Neural crest cell (in vitro differentiated cells): ENCODE results near the gene EPN2. TPM values are rescaled to one million over a fixed set of nuclear protein-coding genes. Genes with fewer than 3 reads are reported as not detected.
A peak's percentile ranks its signal among the peaks of the same experiment; 100 is the strongest.

Experiments used
- DNase-seq: peaks from one replicate; pipeline ENCODE4 v3.0.0; 2021; ENCODE audit warnings: low read depth, mixed read lengths, low spot score
- H3K27ac Mint-ChIP-seq: one replicate; pipeline ENCODE4 v1.8.0; 2021; ENCODE audit warnings: mild to moderate bottlenecking, mixed read lengths; ENCODE audit not compliant: unreplicated experiment
- H3K27me3 Mint-ChIP-seq: 2 replicates; pipeline ENCODE4 v1.8.0; 2021; ENCODE audit warnings: low read depth, mild to moderate bottlenecking, mixed read lengths
- H3K36me3 Mint-ChIP-seq: 2 replicates; pipeline ENCODE4 v1.8.0; 2021; ENCODE audit warnings: low read depth, mild to moderate bottlenecking, mixed read lengths
- H3K4me1 Mint-ChIP-seq: 2 replicates; pipeline ENCODE4 v1.8.0; 2021; ENCODE audit warnings: mixed read lengths
- H3K4me3 Mint-ChIP-seq: one replicate; pipeline ENCODE4 v1.8.0; 2021; ENCODE audit warnings: mild to moderate bottlenecking, mixed read lengths
- H3K9me3 Mint-ChIP-seq: 2 replicates; pipeline ENCODE4 v1.8.0; 2021; ENCODE audit warnings: mixed read lengths
- CTCF ChIP-seq: fragments of 200-600 bp; sonication (generic); conservative IDR thresholded peaks from 2 replicates; pipeline ENCODE4 v1.5.0; 2021; ENCODE audit warnings: antibody characterized with exemption, mild to moderate bottlenecking
- total RNA-seq: library from RNA; stranded (reverse); gene quantifications from 2 replicates; pipeline ENCODE4 v1.2.1, GENCODE V29; 2021

The EPN2 gene
- total RNA-seq, 1 donor from 2014 or later = 45.5 TPM

- DNase-seq = no peak
- H3K27ac Mint-ChIP-seq = no peak overlapping the region
- no peaks in the 10 kb centered on the region for H3K27me3 Mint-ChIP-seq
- H3K4me1 Mint-ChIP-seq = peaks cover 19% of the 10 kb centered on the region
- TF ChIP-seq CTCF = no peak
- H3K4me3 Mint-ChIP-seq = no peak overlapping the region
- H3K9me3 Mint-ChIP-seq = peaks cover 6% of the 10 kb centered on the region
- H3K36me3 Mint-ChIP-seq = peaks cover 17% of the 10 kb centered on the region
These were observed 92.0 kb downstream of the EPN2 start for GRCh38 chr17:19329136-19329535.

DNA sequence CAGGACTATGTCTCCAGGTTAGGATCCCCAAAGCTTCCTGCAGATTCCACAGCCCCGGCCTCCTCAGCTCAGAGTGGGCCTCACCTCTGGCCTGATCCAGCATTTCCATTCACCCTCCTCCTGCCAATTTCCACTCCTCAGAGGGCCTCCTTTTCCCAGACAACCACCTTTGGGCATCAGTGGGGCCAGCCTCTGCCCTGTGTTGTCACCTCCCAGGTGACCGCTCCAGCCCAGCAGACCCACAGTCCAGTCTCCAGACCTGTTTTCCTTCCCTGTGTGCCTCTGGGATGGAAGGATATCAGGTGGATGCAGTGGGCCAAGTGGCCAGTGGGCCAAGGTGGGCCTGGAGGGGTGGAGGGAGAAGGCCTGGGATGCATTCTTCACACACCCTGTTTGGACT, 92.7 kb downstream of the EPN2 start:
- Mint-ChIP-seq H3K9me3 (peaks cover 6% of the 10 kb centered on the region), H3K27me3 (no peaks in the 10 kb centered on the region), H3K27ac (peak overlapping the region; percentile 72), H3K36me3 (peaks cover 12% of the 10 kb centered on the region), H3K4me1 (peaks cover 19% of the 10 kb centered on the region), H3K4me3 (no peak overlapping the region)
- no peak for TF ChIP-seq CTCF
- DNase-seq = no peak

GRCh38 chr17:19330271-19330670, 93.1 kb downstream of the EPN2 start:
- Mint-ChIP-seq H3K27me3 (no peaks in the 10 kb centered on the region), H3K4me3 (no peak overlapping the region), H3K9me3 (peaks cover 3% of the 10 kb centered on the region), H3K27ac (peak overlapping the region; percentile 72), H3K36me3 (peaks cover 8% of the 10 kb centered on the region), H3K4me1 (peaks cover 19% of the 10 kb centered on the region)
- TF ChIP-seq CTCF = no peak
- no peak for DNase-seq

GRCh38 chr17:19331134-19331533, 94.0 kb downstream of the EPN2 start:
- H3K27ac Mint-ChIP-seq = no peak overlapping the region
- no peak for DNase-seq
- peak overlapping the region; percentile 4 for H3K4me3 Mint-ChIP-seq
- no peaks in the 10 kb centered on the region for H3K27me3 Mint-ChIP-seq
- H3K9me3 Mint-ChIP-seq = no peaks in the 10 kb centered on the region
- peaks cover 5% of the 10 kb centered on the region for H3K36me3 Mint-ChIP-seq
- H3K4me1 Mint-ChIP-seq = peaks cover 19% of the 10 kb centered on the region
- TF ChIP-seq CTCF = no peak

DNA sequence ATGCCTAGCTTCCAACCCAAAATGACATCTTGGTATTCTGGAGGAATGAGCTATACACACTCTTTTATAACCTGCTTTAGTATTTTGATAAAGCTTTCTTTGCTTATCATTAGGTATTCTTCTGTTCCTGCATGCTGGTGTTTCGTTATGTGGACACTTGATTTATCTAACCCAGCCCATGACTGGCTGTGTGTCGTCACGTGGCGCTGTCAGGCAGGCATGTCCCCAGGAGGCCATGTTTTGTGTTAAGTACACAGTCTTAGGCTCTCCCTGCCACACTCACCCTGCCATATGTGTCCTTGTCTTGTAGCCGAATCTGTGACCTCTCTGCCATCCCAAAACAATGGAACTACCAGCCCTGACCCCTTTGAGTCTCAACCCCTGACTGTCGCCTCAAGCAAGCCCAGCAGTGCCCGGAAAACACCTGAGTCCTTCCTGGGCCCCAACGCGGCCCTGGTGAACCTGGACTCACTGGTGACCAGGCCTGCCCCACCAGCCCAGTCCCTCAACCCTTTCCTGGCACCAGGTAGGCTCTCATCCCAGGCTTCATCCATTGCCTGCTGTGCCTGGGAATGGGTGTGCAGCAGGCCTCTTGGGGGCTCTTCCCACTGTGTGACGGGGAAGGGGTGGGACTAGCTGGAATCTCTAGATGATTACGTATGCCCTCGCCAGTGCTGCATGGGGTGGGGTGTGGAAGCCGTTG, 94.5 kb downstream of the EPN2 start:
- Mint-ChIP-seq H3K4me1 (peaks cover 19% of the 10 kb centered on the region), H3K4me3 (peak overlapping the region; percentile 4), H3K27me3 (no peaks in the 10 kb centered on the region), H3K36me3 (peaks cover 3% of the 10 kb centered on the region), H3K9me3 (no peaks in the 10 kb centered on the region), H3K27ac (peak overlapping the region; percentile 98)
- no peak for TF ChIP-seq CTCF
- no peak for DNase-seq
